ENCODE data around the gene LCN1. TPM values are rescaled to one million over a fixed set of nuclear protein-coding genes. Genes with fewer than 3 reads are reported as not detected.

LCN1 gene
- total RNA-seq, 3 donors from 2014 or later, result not detected

DNA sequence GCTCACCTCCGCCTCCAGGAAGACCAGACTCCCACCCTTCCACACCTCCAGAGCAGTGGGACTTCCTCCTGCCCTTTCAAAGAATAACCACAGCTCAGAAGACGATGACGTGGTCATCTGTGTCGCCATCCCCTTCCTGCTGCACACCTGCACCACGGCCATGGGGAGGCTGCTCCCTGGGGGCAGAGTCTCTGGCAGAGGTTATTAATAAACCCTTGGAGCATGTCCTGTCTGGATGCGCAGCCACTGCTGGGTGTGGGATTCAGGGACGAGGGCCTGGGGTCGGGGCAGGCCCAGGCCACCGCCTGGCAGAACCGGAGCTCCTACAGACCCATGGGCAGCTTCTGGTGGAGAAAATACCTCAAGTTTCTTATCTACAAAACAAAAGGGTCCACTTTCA lies 45.3 kb downstream of the LCN1 start:
- Histone ChIP-seq H3K36me3 (no peaks in the 10 kb centered on the region), H3K9me3 (peaks cover 0 to 7% of the 10 kb centered on the region in 2 donors), H3K4me1 (no peaks in the 10 kb centered on the region), H3K4me3 (no peak overlapping the region), H3K27ac (no peak overlapping the region), H3K27me3 (peaks cover 0 to 32% of the 10 kb centered on the region in 2 donors)
- TF ChIP-seq POLR2A (IDR thresholded peaks at IDR 0.05) (no peak), POLR2AphosphoS5 (IDR thresholded peaks at IDR 0.05) (no peak)
- TF ChIP-seq, protein P1, sequence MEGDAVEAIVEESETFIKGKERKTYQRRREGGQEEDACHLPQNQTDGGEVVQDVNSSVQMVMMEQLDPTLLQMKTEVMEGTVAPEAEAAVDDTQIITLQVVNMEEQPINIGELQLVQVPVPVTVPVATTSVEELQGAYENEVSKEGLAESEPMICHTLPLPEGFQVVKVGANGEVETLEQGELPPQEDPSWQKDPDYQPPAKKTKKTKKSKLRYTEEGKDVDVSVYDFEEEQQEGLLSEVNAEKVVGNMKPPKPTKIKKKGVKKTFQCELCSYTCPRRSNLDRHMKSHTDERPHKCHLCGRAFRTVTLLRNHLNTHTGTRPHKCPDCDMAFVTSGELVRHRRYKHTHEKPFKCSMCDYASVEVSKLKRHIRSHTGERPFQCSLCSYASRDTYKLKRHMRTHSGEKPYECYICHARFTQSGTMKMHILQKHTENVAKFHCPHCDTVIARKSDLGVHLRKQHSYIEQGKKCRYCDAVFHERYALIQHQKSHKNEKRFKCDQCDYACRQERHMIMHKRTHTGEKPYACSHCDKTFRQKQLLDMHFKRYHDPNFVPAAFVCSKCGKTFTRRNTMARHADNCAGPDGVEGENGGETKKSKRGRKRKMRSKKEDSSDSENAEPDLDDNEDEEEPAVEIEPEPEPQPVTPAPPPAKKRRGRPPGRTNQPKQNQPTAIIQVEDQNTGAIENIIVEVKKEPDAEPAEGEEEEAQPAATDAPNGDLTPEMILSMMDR (IDR thresholded peaks at IDR 0.05), result no peak
- no peak for DNase-seq (ENCODE audit: low spot score in 2 of 2)
- intact Hi-C loops (cut with DNase I; ENCODE audit: low total_unique reads), result no loop called here

DNA sequence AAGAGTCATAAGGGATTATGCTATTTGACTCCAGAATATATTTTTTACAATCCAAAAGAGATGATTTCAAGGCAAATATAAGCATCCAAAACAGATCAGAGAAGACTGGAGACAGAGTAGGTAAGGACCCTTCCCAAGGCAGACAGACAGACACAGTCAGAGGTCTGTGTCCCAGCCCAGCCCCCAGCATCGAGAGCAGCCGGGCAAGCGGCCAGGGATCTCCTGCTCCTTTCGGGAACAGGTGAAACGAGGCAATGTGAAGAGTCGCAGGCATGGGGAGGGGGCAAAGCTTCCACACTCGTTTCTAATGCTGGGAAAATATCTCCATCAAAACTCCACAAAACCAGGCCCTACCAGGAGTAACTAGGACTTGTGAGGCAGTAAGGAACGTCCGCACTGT lies 46.1 kb downstream of the LCN1 start:
- H3K27ac ChIP-seq, result no peak overlapping the region
- H3K4me1 ChIP-seq, result no peaks in the 10 kb centered on the region
- TF ChIP-seq POLR2AphosphoS5 (IDR thresholded peaks at IDR 0.05) (no peak), POLR2A (IDR thresholded peaks at IDR 0.05) (no peak)
- TF ChIP-seq, protein P1 (IDR thresholded peaks at IDR 0.05), result no peak
- no peaks in the 10 kb centered on the region for H3K36me3 ChIP-seq
- intact Hi-C loops (cut with DNase I; ENCODE audit: low total_unique reads), result no loop called here
- H3K9me3 ChIP-seq, result peaks cover 0 to 7% of the 10 kb centered on the region in 2 donors
- H3K4me3 ChIP-seq, result no peak overlapping the region
- peaks cover 0 to 26% of the 10 kb centered on the region in 2 donors for H3K27me3 ChIP-seq
- no peak for DNase-seq (ENCODE audit: low spot score in 2 of 2)

DNA sequence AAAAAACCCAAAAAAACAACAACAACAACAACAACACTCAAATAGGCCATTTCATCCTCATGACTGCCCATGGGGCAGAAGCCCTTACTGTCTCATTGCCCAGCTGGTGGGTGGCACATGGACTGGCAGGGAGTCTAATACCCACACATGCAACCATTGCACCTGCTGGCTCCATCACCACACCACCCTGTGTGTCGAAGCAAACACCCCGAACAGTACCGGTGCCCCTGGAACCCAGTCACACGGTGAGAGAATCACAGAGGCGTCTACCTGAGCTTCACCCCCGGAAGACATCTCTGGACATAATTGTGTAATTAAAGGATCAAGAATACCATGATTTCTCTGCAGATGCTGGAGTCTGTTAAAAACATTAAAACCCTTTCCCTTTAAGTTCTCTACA lies 46.8 kb downstream of the LCN1 start:
- no peaks in the 10 kb centered on the region for H3K4me1 ChIP-seq
- peaks cover 0 to 7% of the 10 kb centered on the region in 2 donors for H3K9me3 ChIP-seq
- DNase-seq (ENCODE audit: low spot score in 2 of 2), result no peak
- H3K27me3 ChIP-seq, result peaks cover 0 to 26% of the 10 kb centered on the region in 2 donors
- intact Hi-C loops (cut with DNase I; ENCODE audit: low total_unique reads), result no loop called here
- H3K27ac ChIP-seq, result no peak overlapping the region
- H3K36me3 ChIP-seq, result no peaks in the 10 kb centered on the region
- TF ChIP-seq POLR2A (IDR thresholded peaks at IDR 0.05) (no peak), POLR2AphosphoS5 (IDR thresholded peaks at IDR 0.05) (no peak)
- TF ChIP-seq, protein P1 (IDR thresholded peaks at IDR 0.05), result no peak
- no peak overlapping the region for H3K4me3 ChIP-seq

DNA sequence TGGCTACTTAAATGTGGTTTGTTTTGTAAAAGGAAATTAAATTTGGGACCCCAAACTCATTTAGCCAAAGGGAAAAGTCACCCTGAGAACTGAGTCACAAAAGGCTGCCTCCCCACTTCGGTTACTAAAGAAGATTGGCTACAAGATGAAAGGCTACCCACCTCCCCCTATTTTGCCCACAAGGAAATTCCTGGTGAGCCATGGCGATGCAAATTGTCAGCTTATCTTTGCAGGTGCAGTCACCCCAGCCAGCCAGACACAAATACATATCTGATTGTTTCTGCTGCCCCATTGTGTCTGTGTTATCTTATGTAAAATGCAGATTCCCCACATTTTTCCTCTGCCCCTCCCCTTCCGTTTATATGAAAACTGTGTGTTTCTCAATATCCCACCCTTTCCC lies 49.2 kb downstream of the LCN1 start:
- peaks cover 0 to 19% of the 10 kb centered on the region in 2 donors for H3K27me3 ChIP-seq
- H3K36me3 ChIP-seq, result no peaks in the 10 kb centered on the region

DNA sequence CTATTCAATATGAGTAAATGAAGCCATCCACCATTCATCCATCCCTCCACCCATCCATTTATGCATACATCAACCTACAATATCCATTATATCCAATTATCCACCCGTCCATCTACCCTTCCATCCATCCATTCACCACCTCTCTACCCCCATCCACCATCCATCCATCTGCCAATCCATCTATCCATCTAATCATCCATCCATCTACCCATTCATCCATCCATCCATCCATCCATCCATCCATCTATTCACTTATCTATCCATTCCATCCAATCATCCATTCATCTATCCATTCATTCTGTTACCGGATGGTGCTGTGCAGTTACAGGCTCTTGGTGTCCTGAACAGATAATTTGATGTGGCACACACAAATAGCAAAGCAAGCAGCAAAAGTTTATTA lies 51.0 kb downstream of the LCN1 start:
- Histone ChIP-seq H3K4me3 (no peak overlapping the region), H3K4me1 (no peaks in the 10 kb centered on the region), H3K36me3 (no peaks in the 10 kb centered on the region), H3K27me3 (peaks cover 0 to 5% of the 10 kb centered on the region in 2 donors), H3K9me3 (peaks cover 0 to 7% of the 10 kb centered on the region in 2 donors), H3K27ac (no peak overlapping the region)
- intact Hi-C loops (cut with DNase I; ENCODE audit: low total_unique reads), result no loop called here
- DNase-seq (ENCODE audit: low spot score in 2 of 2), result no peak
- TF ChIP-seq POLR2AphosphoS5 (IDR thresholded peaks at IDR 0.05) (no peak), POLR2A (IDR thresholded peaks at IDR 0.05) (no peak)
- TF ChIP-seq, protein P1 (IDR thresholded peaks at IDR 0.05), result no peak

More for the DNA sequence above, 49.2 kb downstream of the LCN1 start:
- H3K27ac ChIP-seq, result no peak overlapping the region
- H3K9me3 ChIP-seq, result peaks cover 0 to 7% of the 10 kb centered on the region in 2 donors
- no peak overlapping the region for H3K4me3 ChIP-seq
- DNase-seq (ENCODE audit: low spot score in 2 of 2), result no peak
- intact Hi-C loops (cut with DNase I; ENCODE audit: low total_unique reads), result no loop called here
- no peaks in the 10 kb centered on the region for H3K4me1 ChIP-seq
- TF ChIP-seq, protein P1 (IDR thresholded peaks at IDR 0.05), result no peak
- TF ChIP-seq POLR2AphosphoS5 (IDR thresholded peaks at IDR 0.05), result no peak
- TF ChIP-seq POLR2A (IDR thresholded peaks at IDR 0.05), result no peak
